WERI-Rb-1 (cell line): Measurements from ENCODE around the gene RHPN2.
"Not testable (repeated sequence)": the region's sequence is repeated elsewhere in the genome, so short reads cannot be mapped to it uniquely, and the experiment has no call there.

Experiments used
- DNase-seq: peaks from one replicate; pipeline ENCODE4 v3.0.0-alpha.2; 2020
- H3K27ac ChIP-seq: fragments of 250-450 bp; sonication (Bioruptor Pico); 2 replicates; pipeline ENCODE4 v1.5.1; 2020; ENCODE audit warnings: mild to moderate bottlenecking, moderate library complexity
- H3K27me3 ChIP-seq: fragments of 250-450 bp; sonication (Bioruptor Pico); 2 replicates; pipeline ENCODE4 v1.5.1; 2021; ENCODE audit warnings: mild to moderate bottlenecking, low read depth, moderate library complexity; ENCODE audit not compliant: insufficient read depth, severe bottlenecking
- H3K36me3 ChIP-seq: fragments of 250-450 bp; sonication (Bioruptor Pico); 2 replicates; pipeline ENCODE4 v1.5.1; 2020; ENCODE audit warnings: mild to moderate bottlenecking, moderate library complexity
- H3K4me3 ChIP-seq: 2 replicates; pipeline ENCODE4 v1.5.1; 2011; ENCODE audit warnings: low read depth, mild to moderate bottlenecking, control low read depth, low read length
- H3K9me3 ChIP-seq: fragments of 250-450 bp; sonication (Bioruptor Pico); 2 replicates; pipeline ENCODE4 v1.5.1; 2021; ENCODE audit warnings: mild to moderate bottlenecking, moderate library complexity; ENCODE audit not compliant: severe bottlenecking
- CTCF ChIP-seq: IDR thresholded peaks from 2 replicates; pipeline ENCODE4 v1.5.1; 2011; ENCODE audit warnings: low read depth, mild to moderate bottlenecking, control low read depth, inconsistent platforms, low read length

The RHPN2 gene

GRCh38 chr19:33052352-33052972 is 12.2 kb downstream of the RHPN2 start:
- no peak for TF ChIP-seq CTCF
- DNase-seq: no peak
- no peak overlapping the region for H3K27ac ChIP-seq
- H3K27me3 ChIP-seq: no peaks in the 10 kb centered on the region
- no peak overlapping the region for H3K4me3 ChIP-seq
- peaks cover 24% of the 10 kb centered on the region for H3K36me3 ChIP-seq
- H3K9me3 ChIP-seq: no peaks in the 10 kb centered on the region

GRCh38 chr19:33050110-33050509 is 14.6 kb downstream of the RHPN2 start:
- no peaks in the 10 kb centered on the region for H3K27me3 ChIP-seq
- no peak for DNase-seq
- no peaks in the 10 kb centered on the region for H3K9me3 ChIP-seq
- peaks cover 26% of the 10 kb centered on the region for H3K36me3 ChIP-seq
- no peak for TF ChIP-seq CTCF
- no peak overlapping the region for H3K27ac ChIP-seq
- H3K4me3 ChIP-seq: no peak overlapping the region

GRCh38 chr19:33048806-33049676 is 15.6 kb downstream of the RHPN2 start:
- no peak overlapping the region for H3K27ac ChIP-seq
- H3K36me3 ChIP-seq: peaks cover 18% of the 10 kb centered on the region
- no peak for TF ChIP-seq CTCF
- DNase-seq: no peak
- no peak overlapping the region for H3K4me3 ChIP-seq
- no peaks in the 10 kb centered on the region for H3K27me3 ChIP-seq
- no peaks in the 10 kb centered on the region for H3K9me3 ChIP-seq

- Histone ChIP-seq H3K9me3 (no peaks in the 10 kb centered on the region), H3K27ac (no peak overlapping the region), H3K27me3 (no peaks in the 10 kb centered on the region), H3K36me3 (peaks cover 23% of the 10 kb centered on the region), H3K4me3 (no peak overlapping the region)
- no peak for TF ChIP-seq CTCF
- no peak for DNase-seq
Measured at GRCh38 chr19:33047422-33047821, 17.3 kb downstream of the RHPN2 start.

GRCh38 chr19:33041828-33042160 is 22.9 kb downstream of the RHPN2 start:
- H3K27me3 ChIP-seq, H3K9me3 ChIP-seq, DNase-seq, H3K4me3 ChIP-seq, H3K27ac ChIP-seq: not testable (repeated sequence)
- H3K36me3 ChIP-seq: peaks cover 22% of the 10 kb centered on the region

GRCh38 chr19:33040994-33041827 is 23.5 kb downstream of the RHPN2 start:
- no peak overlapping the region for H3K4me3 ChIP-seq
- H3K9me3 ChIP-seq: no peaks in the 10 kb centered on the region
- DNase-seq: no peak
- peaks cover 24% of the 10 kb centered on the region for H3K36me3 ChIP-seq
- H3K27me3 ChIP-seq: no peaks in the 10 kb centered on the region
- no peak for TF ChIP-seq CTCF
- no peak overlapping the region for H3K27ac ChIP-seq
